NCI-H1694 treated with DMSO at 0.1 percent for 48 hours (cell line): Measurements from ENCODE around the gene CREBRF.
A peak's percentile ranks its signal among the peaks of the same experiment; 100 is the strongest.
"Not testable (repeated sequence)": the region's sequence is repeated elsewhere in the genome, so short reads cannot be mapped to it uniquely, and the experiment has no call there.

ENCODE experiments used
- DNase-seq: peaks from one replicate; lab custom pipeline; 2025; lab: John Stamatoyannopoulos, UW

The CREBRF gene, protein sequence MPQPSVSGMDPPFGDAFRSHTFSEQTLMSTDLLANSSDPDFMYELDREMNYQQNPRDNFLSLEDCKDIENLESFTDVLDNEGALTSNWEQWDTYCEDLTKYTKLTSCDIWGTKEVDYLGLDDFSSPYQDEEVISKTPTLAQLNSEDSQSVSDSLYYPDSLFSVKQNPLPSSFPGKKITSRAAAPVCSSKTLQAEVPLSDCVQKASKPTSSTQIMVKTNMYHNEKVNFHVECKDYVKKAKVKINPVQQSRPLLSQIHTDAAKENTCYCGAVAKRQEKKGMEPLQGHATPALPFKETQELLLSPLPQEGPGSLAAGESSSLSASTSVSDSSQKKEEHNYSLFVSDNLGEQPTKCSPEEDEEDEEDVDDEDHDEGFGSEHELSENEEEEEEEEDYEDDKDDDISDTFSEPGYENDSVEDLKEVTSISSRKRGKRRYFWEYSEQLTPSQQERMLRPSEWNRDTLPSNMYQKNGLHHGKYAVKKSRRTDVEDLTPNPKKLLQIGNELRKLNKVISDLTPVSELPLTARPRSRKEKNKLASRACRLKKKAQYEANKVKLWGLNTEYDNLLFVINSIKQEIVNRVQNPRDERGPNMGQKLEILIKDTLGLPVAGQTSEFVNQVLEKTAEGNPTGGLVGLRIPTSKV

DNA sequence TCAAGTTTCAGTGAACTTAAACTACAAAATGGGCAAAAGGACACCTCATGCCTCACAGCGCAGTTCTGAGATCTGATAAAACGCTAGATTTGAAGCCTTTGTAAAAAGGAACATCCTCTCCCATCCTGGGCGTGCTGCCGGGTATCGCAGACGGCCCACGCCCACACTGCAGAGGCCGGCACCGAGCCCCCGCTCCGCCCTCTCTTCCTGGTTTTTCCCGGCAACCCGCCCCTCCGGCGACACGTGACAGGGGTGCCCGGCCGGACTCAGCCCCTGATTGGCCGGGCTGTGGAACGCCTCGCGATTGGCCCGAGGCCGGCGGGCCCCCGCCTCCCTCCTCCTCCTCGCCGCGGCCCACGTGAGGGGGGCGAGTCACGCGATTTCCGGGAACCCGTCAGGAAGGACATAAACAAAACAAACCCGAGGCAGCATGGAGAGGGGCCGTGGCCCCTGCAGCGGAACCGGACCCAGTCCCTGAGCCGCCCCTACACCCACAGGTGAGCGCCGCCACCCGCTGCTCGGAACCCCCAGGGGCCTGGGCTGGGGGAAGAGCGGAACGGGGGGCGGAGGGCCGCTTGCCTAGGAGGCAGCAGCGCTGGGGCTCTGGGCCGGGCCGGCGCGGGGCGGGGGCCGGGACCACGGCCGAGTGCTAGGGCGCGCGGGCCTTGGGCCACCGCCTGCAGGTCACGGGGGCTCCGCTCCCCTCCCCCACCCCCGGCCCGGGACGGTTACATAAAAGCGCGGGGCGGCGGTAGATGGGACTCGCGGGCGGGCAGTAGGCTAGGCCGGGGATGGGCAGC lies at the start of gene CREBRF:
TSS of gene CREBRF (plus strand) at position 370 of the 800 bp plus-strand sequence. CDS start 24,424 bp downstream, outside the sequence.
- peak; percentile 82 for DNase-seq

GRCh38 chr5:173010021-173010420 lies 46.1 kb upstream of the CREBRF start:
- no peak for DNase-seq

- DNase-seq: no peak
Measured at GRCh38 chr5:173010547-173011464, 45.3 kb upstream of the CREBRF start.

DNA sequence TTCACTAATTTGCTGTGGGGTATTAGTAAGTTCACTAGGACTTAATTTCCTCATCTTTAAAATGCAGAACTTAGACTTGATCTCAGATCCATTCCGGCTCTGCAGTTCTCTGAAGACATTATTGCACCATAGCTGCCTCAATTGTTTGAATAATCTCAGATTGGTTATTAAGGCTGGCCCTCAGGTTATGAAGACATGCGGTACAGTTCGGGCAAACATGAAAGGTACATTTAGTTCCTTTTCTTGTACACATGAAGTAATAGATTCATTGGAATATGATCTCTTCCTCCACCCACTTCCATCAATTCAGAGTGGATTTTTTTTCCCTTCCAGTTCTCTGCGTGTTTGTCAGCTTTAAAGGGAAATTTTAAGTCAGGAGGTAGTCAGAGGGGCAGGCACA lies 44.6 kb upstream of the CREBRF start:
- DNase-seq: no peak

DNA sequence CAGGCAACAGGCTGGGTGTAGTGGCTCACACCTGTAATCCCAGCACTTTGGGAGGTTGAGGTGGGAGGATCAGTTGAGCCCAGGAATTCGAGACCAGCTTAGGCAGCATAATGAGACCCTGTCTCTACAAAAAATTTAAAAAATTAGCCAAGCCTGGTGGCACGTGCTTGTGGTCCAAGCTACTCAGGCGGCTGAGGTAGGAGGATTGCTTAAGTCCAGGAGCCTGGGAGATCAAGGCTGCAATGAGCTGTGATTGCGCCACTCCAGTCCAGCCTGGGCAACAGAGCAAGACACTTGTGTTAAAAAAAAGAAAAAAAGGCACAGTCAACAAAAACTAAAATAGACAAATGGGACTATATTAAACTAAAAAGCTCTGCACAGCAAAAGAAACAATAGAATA lies 43.3 kb upstream of the CREBRF start:
- DNase-seq: no peak

GRCh38 chr5:173014671-173015070 lies 41.5 kb upstream of the CREBRF start:
- no peak for DNase-seq

- no peak for DNase-seq
Measured at GRCh38 chr5:173015192-173015591, 41.0 kb upstream of the CREBRF start.

DNA sequence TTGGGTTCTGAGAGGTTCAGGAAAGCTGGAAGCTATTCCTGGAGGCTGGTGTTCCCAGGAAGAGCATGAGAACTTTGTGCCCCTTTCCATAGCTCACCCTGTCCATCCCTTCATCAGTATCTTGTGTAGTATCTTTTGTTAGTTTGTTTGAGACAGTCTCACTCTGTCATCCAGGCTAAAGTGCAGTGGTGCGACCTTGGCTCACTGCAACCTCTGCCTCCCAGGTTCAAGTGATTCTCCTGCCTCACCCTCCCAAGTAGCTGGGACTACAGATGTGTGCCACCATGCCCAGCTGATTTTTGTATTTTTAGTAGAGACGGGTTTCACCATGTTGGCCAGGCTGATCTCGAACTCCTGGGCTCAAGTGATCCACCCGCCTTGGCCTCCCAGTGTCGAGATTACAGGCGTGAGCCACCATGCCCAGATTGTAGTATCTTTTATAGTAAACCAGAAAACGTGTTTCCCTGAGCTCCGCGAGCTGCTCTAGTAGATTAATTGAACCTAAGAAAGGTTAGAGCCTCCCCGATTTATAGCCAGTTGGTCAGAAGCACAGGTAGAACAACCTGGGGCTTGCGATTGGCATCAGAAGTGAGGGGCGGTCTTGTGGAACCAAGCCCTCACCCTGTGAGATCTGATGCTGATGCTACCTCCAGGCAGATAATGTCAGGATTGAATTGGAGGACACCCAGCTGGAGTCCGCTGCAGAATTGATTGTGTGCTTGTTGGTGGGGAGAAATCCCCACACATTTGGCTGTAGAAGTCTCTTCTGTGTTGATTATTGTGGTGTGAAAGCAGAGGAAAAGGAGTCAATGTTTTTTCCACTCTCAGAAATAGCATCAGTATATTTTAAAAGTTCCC lies 40.3 kb upstream of the CREBRF start:
- no peak for DNase-seq

GRCh38 chr5:173016598-173017046 lies 39.5 kb upstream of the CREBRF start:
- no peak for DNase-seq

- DNase-seq: not testable (repeated sequence)
Measured at GRCh38 chr5:173017087-173017486, 39.1 kb upstream of the CREBRF start.

DNA sequence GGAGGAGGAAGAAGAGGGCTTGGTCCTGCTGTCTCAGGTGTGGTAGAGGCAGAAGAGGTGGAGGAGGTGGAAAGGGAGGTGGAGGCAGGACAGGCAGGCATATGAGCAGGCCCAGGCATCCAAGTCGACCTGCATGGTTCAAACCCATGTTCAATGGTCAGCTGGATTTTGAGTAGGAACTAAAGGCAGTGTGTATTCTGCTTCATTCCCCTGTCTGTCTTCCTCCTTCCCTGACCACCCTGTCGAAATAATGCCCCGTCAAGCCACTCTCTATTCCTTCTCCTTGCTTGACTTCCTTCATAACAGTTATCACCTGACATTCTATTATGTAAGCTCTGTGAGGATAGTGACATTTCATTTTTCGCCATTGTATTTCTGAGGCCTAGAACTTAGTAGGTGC lies 37.8 kb upstream of the CREBRF start:
- DNase-seq: no peak

DNA sequence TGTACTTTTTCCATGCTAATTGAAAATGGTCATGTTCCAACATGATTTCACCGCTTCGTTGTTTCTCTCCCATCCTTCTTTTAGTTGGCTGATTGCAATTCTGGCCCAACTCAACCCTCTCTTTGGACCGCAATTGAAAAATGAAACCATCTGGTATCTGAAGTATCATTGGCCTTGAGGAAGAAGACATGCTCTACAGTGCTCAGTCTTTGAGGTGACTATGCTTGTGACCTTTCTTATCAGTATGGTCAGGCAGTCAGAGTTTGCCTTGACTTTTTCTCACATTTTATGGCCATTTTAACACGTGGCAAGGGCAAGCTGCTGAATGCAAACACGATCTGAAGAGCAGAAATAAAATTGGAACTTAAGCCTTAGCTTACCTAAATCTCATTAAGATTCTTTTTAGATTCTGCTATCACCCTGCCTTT lies 36.0 kb upstream of the CREBRF start:
- no peak for DNase-seq

- DNase-seq: no peak
Measured at GRCh38 chr5:173020643-173021042, 35.5 kb upstream of the CREBRF start.

GRCh38 chr5:173025651-173026050 lies 30.5 kb upstream of the CREBRF start:
- no peak for DNase-seq

GRCh38 chr5:173027905-173028304 lies 28.2 kb upstream of the CREBRF start:
- DNase-seq: no peak

GRCh38 chr5:173028811-173029327 lies 27.3 kb upstream of the CREBRF start:
- no peak for DNase-seq

GRCh38 chr5:173029499-173029921 lies 26.6 kb upstream of the CREBRF start:
- DNase-seq: no peak

DNA sequence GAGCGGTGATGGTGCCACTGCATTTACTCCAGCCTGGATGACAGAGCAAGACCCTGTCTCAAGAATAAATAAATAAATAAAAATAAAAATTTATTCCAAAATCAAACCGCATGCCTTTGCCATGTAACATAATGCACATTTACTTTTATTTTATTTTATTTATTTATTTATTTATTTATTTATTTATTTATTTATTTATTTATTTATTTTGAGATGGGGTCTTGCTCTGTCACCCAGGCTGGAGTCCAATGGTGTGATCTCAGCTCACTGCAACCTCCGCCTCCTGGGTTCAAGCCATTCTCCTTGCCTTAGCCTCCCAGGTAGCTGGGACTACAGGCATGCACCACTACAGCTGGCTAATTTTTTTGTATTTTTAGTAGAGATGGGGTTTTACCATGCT lies 24.1 kb upstream of the CREBRF start:
- DNase-seq: not testable (repeated sequence)

DNA sequence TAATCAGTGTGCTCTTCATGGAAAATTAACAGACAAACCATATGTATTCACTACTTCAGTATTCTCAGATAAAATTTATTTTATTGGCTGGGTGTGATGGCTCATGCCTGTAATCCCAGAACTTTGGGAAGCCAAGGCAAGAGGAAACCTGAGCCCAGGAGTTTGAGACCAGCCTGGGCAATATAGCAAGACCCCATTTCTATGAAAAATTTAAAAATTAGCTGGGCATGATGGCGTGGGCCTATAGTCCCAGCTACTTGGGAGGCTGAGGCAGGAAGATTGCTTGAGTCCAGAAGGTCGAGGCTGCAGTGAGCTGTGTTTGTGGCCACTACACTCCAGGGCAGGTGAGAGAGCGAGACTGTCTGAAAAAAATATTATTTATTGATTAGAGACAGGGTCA lies 23.4 kb upstream of the CREBRF start:
- no peak for DNase-seq

GRCh38 chr5:173033923-173034322 lies 22.2 kb upstream of the CREBRF start:
- no peak for DNase-seq
